ENCODE results near the gene SMIM44.

Gene SMIM44

DNA sequence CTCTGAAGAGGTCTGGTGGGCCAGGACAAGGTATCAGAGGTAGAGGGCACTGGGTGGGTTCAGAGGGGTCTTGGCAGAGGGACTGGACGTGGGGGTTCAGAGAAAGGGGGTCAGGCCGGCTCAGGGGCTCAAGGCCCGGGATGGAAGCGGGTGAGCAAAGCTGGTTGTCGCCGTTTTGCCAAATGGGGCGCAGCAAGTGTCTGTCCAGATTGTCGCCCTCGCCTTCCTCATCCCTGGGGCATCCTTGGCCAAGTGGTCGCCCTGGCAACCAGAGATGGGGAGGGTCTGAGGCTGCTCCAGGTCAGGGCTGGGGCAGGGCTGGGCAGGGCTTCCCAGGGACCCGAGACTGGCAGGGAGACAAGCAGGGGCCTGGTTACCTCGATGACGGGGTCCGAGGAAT, 10.4 kb upstream of the SMIM44 start:
- TF ChIP-seq, protein P1, sequence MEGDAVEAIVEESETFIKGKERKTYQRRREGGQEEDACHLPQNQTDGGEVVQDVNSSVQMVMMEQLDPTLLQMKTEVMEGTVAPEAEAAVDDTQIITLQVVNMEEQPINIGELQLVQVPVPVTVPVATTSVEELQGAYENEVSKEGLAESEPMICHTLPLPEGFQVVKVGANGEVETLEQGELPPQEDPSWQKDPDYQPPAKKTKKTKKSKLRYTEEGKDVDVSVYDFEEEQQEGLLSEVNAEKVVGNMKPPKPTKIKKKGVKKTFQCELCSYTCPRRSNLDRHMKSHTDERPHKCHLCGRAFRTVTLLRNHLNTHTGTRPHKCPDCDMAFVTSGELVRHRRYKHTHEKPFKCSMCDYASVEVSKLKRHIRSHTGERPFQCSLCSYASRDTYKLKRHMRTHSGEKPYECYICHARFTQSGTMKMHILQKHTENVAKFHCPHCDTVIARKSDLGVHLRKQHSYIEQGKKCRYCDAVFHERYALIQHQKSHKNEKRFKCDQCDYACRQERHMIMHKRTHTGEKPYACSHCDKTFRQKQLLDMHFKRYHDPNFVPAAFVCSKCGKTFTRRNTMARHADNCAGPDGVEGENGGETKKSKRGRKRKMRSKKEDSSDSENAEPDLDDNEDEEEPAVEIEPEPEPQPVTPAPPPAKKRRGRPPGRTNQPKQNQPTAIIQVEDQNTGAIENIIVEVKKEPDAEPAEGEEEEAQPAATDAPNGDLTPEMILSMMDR (IDR thresholded peaks at IDR 0.05) = no peak

- TF ChIP-seq, protein P1 (IDR thresholded peaks at IDR 0.05) = no peak
Measured at GRCh38 chr19:3492919-3493318, 9.7 kb upstream of the SMIM44 start.

GRCh38 chr19:3492131-3492839, 9.0 kb upstream of the SMIM44 start:
- TF ChIP-seq, protein P1 (IDR thresholded peaks at IDR 0.05) = no peak

GRCh38 chr19:3491396-3492119, 8.3 kb upstream of the SMIM44 start:
- TF ChIP-seq, protein P1 (IDR thresholded peaks at IDR 0.05) = no peak

DNA sequence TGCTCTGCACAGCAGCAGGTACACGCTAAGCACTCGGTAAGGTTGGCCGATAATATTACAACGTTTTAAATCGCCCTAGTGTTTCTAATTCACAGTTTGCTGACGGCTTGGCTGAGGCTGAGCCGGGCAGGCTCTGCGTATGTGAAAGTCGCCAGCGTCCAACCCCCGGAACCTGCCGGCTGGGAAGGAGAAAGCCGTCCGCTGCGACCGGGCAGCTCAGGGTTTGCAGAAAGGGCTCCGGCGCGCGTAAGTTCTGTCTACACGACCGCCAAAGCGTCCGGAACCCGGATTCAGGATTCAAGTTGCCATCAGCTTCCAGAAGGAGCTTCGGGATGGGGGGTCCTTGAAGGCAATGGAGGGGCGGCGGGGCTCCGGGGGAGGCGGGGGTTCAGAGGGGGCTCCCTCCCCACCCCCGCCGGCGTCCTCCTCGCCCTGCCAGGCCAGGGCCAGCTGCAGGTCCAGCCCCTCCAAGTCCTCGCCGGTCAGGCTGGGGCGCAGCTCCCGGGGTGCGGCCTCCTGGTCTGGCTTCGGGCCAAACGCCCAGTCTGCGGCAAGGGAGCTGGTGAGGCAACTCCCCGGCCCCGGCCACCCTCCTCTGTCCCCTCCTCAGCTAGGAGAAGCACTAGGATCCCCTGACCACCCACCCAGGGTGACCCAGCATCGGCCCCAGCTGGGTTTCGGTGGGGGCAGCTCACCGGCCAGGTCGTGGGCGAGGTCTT, 575 bp downstream of the SMIM44 start:
- TF ChIP-seq, protein P1 (IDR thresholded peaks at IDR 0.05) = no peak

DNA sequence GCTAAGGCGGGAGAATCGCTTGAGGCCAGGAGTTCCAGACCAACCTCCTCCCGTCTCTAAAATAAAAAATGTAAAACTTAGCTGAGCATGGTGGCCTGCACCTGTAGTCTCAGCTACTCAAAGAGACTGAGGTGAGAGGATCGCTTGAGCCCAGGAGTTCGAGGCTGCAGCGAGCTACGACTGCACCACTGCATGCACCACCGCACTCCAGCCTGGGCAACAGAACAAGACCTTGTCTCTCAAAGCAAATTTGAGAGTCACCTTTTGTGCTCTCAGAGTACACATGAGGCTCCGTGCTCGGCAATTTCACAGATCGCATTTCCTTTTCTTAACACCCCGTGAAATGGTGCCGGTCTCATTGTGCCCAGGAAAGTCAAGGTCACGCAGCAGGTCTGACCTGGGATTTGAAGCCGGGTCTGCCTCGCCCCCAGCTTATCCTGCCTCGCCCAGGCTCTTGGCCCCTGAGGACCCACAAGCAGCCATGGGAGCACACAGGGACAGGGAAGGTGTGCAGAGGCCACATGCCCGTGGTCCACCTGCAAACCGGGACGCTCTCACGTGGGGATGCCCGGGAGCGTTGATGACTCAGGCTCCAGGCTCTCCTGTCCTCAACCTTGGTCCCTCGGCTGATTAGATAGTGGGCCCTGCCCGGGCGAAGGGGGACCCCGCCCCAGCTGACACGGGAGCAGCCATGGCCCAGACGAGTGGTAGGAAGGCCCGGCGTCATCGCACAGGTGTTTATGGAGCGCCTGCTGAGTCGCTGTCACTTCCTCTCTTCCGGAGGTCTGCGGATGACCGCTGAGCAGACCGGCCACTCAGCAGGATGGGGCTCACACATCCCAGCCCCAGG, 1.8 kb downstream of the SMIM44 start:
- TF ChIP-seq, protein P1 (IDR thresholded peaks at IDR 0.05) = no peak
